ENCODE results near the gene CTCFL.

GRCh38 chr20:57467742-57468141, 57.2 kb downstream of the CTCFL start:
- TF ChIP-seq, protein P1, sequence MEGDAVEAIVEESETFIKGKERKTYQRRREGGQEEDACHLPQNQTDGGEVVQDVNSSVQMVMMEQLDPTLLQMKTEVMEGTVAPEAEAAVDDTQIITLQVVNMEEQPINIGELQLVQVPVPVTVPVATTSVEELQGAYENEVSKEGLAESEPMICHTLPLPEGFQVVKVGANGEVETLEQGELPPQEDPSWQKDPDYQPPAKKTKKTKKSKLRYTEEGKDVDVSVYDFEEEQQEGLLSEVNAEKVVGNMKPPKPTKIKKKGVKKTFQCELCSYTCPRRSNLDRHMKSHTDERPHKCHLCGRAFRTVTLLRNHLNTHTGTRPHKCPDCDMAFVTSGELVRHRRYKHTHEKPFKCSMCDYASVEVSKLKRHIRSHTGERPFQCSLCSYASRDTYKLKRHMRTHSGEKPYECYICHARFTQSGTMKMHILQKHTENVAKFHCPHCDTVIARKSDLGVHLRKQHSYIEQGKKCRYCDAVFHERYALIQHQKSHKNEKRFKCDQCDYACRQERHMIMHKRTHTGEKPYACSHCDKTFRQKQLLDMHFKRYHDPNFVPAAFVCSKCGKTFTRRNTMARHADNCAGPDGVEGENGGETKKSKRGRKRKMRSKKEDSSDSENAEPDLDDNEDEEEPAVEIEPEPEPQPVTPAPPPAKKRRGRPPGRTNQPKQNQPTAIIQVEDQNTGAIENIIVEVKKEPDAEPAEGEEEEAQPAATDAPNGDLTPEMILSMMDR (IDR thresholded peaks at IDR 0.05), result no peak
- peak in 1 of 2 donors; percentile 9 for TF ChIP-seq POLR2AphosphoS5 (IDR thresholded peaks at IDR 0.05)
- no peak for TF ChIP-seq POLR2A (IDR thresholded peaks at IDR 0.05; ENCODE audit: low read depth)

Measured in esophagus muscularis mucosa (tissue), 3 donors.